ELF-1 (cell line): ENCODE measurements around the gene TTLL11.
A peak's percentile ranks its signal among the peaks of the same experiment; 100 is the strongest.

Experiments used
- DNase-seq: peaks from one replicate; pipeline ENCODE4 v3.0.0-alpha.2; 2016; ENCODE audit warnings: low read depth, low spot score

The TTLL11 gene

GRCh38 chr9:121857928-121858327, 235.2 kb downstream of the TTLL11 start:
- DNase-seq, result no peak

DNA sequence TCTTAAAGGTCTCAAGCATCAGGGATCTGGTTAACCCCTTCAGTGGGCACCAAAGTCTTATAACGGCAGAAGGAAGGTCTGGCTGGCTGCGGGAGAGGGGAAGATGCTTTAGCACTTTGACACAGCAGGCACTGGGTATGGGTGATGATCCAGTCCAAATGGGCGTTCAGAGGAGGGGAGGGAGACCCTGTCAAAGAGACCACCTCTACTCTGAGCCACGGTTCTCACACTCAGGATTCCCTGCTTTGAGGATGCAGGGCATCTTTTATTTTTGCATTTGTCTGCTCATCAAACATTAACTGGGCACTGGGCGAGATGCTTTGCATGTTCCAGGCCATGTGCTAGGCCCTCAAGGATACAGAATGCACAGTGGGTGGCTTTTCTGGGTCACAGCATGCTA, 237.6 kb downstream of the TTLL11 start:
- DNase-seq, result no peak

DNA sequence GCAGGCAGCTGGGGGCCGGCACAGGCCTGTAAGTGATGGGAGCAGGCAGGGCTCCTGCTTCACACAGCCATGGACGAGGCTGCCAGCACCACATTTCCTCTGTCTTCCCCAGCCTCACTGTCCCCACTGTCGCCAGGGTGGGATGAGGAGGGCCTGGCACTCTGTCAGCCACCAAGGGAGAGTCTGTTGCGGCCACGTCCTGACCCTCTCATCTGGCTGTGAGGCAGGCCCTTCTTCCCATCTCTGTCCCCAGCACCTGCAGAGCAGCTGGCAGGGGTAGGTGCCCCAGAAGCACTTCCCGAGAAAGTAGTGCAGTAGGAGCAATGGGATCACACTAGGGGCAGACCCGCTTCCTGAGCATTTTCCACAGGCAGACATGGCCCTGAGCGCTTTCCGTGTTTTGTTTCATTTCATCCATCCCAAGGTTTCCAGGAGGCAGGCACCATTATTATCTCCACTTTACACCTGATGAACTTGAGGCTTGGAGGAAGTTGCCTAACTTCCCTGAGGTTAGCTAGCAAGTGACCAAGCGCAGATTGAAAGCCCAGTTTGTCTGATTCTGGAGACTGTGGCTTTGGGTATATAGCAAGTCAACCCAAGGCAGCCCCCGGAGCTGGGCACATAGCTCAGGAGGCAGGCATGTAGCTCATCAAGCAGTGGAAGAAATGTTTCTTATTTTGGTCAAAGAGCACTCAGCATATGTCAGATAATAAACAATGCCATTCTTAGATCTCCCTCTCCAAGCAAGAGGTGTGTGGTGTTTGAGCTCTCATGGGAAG, 239.3 kb downstream of the TTLL11 start:
- no peak for DNase-seq

DNA sequence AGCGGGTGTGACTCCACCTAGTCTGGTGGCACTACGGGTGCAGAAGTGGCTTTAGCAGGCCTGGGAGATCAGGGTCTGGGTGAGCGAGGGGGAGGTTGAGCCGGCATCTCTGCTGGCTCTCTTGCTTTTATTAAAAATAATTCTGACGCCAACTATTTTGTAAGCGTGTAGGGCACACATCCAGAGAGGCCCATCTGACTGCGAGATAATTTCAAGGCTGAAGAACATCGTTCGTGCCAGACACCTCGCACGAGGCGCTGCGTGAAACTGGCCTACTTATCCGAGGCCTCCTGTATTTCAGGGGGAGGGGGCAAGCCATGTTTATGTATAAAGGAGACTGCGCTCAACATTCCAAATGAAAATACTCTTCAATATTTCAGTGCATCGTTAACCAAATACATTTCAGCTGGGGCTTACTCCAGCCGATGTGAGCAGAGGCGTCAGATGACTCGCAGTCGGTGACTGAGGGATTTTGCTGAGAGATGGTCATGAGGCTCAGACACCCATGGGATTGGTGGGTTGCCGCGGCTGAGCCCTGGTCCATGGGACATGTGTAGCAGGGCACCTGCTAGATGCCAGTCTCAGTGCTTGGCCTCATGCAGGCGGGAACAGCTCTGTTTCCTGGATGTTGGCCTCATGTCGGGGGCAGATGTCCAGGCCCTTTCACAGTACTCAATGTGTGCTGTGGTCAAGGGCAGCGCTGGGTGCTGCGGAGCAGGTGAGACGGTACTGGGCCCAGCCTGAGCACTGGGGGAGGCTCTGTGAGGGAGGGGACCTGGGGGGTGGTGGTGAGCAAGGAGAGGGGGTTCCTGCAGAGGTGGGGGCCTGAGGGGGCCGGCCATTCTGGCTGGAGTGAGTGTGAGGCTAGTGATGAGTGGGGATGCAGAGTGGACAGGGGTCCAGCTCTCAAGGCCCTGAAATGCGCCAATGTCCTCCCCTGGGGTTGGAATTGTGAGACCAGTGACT, 240.2 kb downstream of the TTLL11 start:
- no peak for DNase-seq

- DNase-seq, result no peak
Measured at GRCh38 chr9:121852241-121852640, 240.9 kb downstream of the TTLL11 start.

DNA sequence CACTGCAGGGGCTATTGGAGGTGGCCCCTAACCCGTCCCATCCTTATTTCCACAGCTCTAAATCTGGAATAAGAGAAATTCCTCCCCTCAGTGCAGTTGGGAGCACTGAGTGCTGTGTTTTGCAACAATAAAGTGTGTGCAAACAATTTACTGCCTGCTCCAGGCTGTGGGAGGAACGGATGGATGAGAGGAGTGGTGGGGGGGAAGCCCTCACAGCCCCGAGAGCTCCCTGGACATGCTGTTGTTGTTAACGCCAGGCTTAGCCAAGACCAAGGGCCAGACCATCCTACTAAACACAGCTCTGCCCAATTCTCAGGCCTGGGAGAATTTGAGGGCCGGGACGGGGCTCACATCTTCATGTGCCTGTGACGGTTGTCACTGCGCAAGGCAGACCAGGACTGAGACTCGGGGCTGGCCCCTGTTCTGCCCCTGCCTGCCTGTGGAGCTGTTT, 241.4 kb downstream of the TTLL11 start:
- DNase-seq, result no peak

- DNase-seq, result no peak
Measured at GRCh38 chr9:121850366-121850765, 242.7 kb downstream of the TTLL11 start.

DNA sequence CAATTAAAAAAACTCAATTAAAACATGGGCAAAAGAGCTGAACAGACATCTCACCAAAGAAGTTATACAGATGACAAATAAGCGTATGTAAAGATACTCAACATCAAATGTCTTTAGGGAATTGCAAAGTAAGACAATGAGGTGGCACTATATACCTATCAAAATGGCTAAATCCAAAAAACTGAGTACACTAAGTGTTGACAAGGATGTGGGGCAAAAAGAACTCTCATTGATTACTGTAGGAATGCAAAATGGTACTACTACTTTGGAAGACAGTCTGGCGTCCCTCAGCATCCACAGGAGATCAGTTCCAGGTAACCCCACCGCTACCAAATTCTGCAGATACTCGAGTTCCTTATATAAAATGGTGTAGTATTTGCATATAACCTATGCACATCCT, 243.6 kb downstream of the TTLL11 start:
- no peak for DNase-seq

GRCh38 chr9:121844562-121844961, 248.5 kb downstream of the TTLL11 start:
- DNase-seq, result no peak

GRCh38 chr9:121844098-121844497, 249.0 kb downstream of the TTLL11 start:
- DNase-seq, result no peak

DNA sequence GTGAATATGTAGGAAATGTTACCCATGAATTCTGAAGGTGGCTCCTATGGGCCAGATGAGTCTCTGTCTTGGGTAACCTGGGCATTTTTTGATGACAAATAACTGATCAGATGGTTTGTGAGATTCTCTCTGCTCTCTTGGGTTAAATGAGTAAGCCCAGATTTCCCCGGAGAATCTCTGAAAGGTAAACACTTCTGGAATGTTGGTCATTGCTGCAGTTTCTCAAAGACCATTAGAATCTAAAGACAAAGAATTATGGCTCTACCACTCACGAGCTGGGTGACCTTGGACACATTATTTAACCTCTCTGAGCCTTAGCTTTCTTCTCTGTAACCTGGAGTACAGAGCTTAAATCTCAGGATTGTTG, 250.5 kb downstream of the TTLL11 start:
- DNase-seq, result peak; percentile 2

- peak; percentile 1 for DNase-seq
Measured at GRCh38 chr9:121841771-121842611, 251.1 kb downstream of the TTLL11 start.

- peak; percentile 0 for DNase-seq
Measured at GRCh38 chr9:121840838-121841760, 252.0 kb downstream of the TTLL11 start.

GRCh38 chr9:121839726-121840500, 253.2 kb downstream of the TTLL11 start:
- DNase-seq, result peak; percentile 1

DNA sequence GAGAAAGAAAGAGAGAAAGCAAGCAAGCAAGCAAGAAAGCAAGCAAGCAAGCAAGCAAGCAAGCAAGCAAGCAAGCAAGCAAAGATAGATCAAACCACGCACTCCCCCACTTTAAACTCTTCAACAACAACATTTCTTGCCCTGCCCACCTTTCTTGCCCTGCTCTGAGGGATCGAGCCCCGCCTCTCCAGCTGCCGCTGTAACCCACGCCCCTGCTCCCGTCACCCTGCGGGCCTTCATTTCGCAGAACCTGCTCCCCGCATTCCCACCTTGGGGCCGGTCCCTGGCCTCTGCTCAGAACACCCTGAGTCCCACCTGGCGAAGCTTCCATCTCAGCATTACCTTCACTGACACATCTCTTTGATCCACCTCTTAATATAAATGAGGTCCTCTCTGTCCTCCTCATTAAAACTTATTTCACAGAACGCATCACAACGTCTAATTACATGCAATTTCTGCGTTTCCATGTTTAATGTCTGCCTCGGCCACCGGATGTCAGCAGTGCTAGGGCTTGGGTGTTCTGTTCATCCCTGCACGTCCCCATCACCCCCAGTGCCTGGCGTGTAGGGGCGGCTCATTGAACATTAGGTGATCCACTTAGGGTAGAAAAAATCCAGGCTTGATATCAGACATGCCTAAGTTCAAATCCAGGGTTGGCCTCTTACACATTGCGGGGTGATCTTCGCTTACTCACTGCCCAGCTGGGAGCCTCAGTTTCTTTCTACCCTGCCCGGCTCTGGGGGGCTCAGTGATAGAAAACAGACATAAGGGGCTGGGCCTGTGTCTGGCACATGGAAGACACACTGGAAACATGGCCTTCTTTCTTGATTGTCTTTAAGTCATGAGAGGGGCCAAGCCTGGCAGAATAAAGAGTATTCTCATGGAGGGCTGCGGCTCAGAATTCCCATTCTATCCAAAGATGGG, 254.1 kb downstream of the TTLL11 start:
- no peak for DNase-seq

DNA sequence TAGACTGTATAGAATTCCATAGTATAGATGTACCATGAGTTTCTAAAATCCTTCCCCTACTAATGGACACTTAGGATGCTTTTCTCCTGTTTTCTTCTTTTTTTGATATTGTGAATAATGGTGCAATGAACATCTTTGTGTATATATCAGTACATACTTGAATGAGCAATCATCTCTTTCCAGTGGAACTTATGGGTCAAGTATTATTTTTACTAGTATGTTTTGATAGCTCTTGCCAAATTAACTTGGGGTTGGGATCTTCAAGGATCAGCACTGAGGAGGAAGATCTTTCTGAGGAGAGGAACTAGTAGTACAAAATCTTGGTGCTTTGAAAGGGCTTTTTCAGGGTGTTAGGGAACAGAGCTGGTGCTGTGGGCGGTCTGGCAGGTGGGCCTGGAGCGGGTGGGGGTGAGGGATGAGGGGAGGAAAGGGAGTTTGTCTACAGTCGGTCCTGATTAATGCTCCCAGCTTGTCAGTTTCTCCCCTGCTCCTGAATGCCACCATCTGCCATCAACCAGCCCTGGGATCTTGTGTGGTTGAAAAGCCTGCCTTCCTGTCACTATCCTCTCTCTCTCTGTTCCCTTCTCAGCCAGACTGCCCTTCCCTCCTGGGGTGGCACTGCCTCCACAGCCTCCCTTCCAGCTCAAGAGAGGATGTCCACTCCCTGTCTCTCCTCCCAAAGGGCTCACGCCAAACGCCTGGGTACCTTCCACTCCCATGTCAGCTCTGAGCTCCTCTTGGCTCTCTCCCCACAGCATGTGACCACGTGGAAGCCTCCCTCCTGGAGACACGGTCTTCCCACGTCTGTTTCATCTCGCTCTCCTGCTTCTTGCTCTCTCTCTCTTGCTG, 255.8 kb downstream of the TTLL11 start:
- peak; percentile 1 for DNase-seq

- DNase-seq, result no peak
Measured at GRCh38 chr9:121836366-121836885, 256.7 kb downstream of the TTLL11 start.
